ENCODE measurements around the gene C3orf80.

- TF ChIP-seq EZH2 (IDR thresholded peaks at IDR 0.05; ENCODE audit: insufficient read depth, poor library complexity, severe bottlenecking) (no peak), EZH2phosphoT487 (IDR thresholded peaks at IDR 0.05; ENCODE audit: insufficient read depth, low read depth) (no peak)
Measured at GRCh38 chr3:160194438-160194837, 30.8 kb upstream of the C3orf80 start.

Measured in GM23248 (cell line).